ENCODE measurements around the gene FHAD1. TPM values are rescaled to one million over a fixed set of nuclear protein-coding genes. Genes with fewer than 3 reads are reported as not detected.
A peak's percentile ranks its signal among the peaks of the same experiment; 100 is the strongest.

Gene FHAD1
- total and polyA plus RNA-seq, 2 of the 13 experiments (the other 11 are each of a cell fraction or from before 2014, with no cell fraction given), result not detected

GRCh38 chr1:15272009-15272781 lies 25.2 kb downstream of the FHAD1 start (continued):
- TF ChIP-seq ZBTB10 (CRISPR knock-in tag; IDR thresholded peaks at IDR 0.05; ENCODE audit: borderline replicate concordance), result no peak
- TF ChIP-seq KDM2A (CRISPR knock-in tag; IDR thresholded peaks at IDR 0.05; ENCODE audit: borderline replicate concordance, low read depth), result peak; percentile 73
- no peak for TF ChIP-seq ZNF619 (CRISPR knock-in tag; IDR thresholded peaks at IDR 0.05)
- TF ChIP-seq ZNF878 (CRISPR knock-in tag; IDR thresholded peaks at IDR 0.05), result no peak
- TF ChIP-seq ZNF30 (CRISPR knock-in tag; IDR thresholded peaks at IDR 0.05), result no peak
- TF ChIP-seq STAT6 (CRISPR knock-in tag; IDR thresholded peaks at IDR 0.05; ENCODE audit: borderline replicate concordance), result no peak
- peak; percentile 39 for TF ChIP-seq ZNF781 (CRISPR knock-in tag; IDR thresholded peaks at IDR 0.05; ENCODE audit: borderline replicate concordance, not compliant biosample characterization)
- peak; percentile 52; the same call in 1 of the 3 replicates for TF ChIP-seq MXI1 (IDR thresholded peaks at IDR 0.05; ENCODE audit: borderline replicate concordance, low read depth, low read length)
- TF ChIP-seq THAP8 (CRISPR knock-in tag; IDR thresholded peaks at IDR 0.05; ENCODE audit: borderline replicate concordance), result no peak
- TF ChIP-seq ZNF841 (CRISPR knock-in tag; IDR thresholded peaks at IDR 0.05; ENCODE audit: borderline replicate concordance), result no peak
- no peak; the same call in 1 of the 2 replicates for TF ChIP-seq ZNF552 (CRISPR knock-in tag; IDR thresholded peaks at IDR 0.05; ENCODE audit: borderline replicate concordance)
- TF ChIP-seq ZFP37 (CRISPR knock-in tag; IDR thresholded peaks at IDR 0.05; ENCODE audit: borderline replicate concordance), result no peak
- no peak for TF ChIP-seq ZNF101 (CRISPR knock-in tag; IDR thresholded peaks at IDR 0.05; ENCODE audit: borderline replicate concordance, low read depth)
- TF ChIP-seq THAP11 (CRISPR knock-in tag; IDR thresholded peaks at IDR 0.05), result peak; percentile 55; the same call in 1 of the 2 replicates
- TF ChIP-seq BORCS8-MEF2B (CRISPR knock-in tag; IDR thresholded peaks at IDR 0.05), result peak; percentile 61; the same call in 1 of the 2 replicates
- TF ChIP-seq KLF15 (CRISPR knock-in tag; IDR thresholded peaks at IDR 0.05; ENCODE audit: borderline replicate concordance), result no peak
- TF ChIP-seq SIN3B (IDR thresholded peaks at IDR 0.05; ENCODE audit: low read length), result 0 out of 2 replicates have a peak, but pooled peaks have one; percentile 38
- 0 out of 2 replicates have a peak, but pooled peaks have one; percentile 55 for TF ChIP-seq ZNF567 (CRISPR knock-in tag; IDR thresholded peaks at IDR 0.05; ENCODE audit: borderline replicate concordance)
- peak; percentile 61; the same call in 1 of the 2 replicates for TF ChIP-seq TMF1 (CRISPR knock-in tag; IDR thresholded peaks at IDR 0.05; ENCODE audit: low read depth)
- TF ChIP-seq ZNF292 (CRISPR knock-in tag; IDR thresholded peaks at IDR 0.05; ENCODE audit: borderline replicate concordance, low read depth), result peak; percentile 83
- peak; percentile 60 for TF ChIP-seq GATAD2A (CRISPR knock-in tag; IDR thresholded peaks at IDR 0.05)
- TF ChIP-seq KDM4B (CRISPR knock-in tag; IDR thresholded peaks at IDR 0.05), result no peak

All from HepG2 (cell line).